ENCODE results near the gene BEND6. TPM values are rescaled to one million over a fixed set of nuclear protein-coding genes. Genes with fewer than 3 reads are reported as not detected.

The BEND6 gene
- total RNA-seq, 1 experiment from 2014 or later: 8.0 TPM

DNA sequence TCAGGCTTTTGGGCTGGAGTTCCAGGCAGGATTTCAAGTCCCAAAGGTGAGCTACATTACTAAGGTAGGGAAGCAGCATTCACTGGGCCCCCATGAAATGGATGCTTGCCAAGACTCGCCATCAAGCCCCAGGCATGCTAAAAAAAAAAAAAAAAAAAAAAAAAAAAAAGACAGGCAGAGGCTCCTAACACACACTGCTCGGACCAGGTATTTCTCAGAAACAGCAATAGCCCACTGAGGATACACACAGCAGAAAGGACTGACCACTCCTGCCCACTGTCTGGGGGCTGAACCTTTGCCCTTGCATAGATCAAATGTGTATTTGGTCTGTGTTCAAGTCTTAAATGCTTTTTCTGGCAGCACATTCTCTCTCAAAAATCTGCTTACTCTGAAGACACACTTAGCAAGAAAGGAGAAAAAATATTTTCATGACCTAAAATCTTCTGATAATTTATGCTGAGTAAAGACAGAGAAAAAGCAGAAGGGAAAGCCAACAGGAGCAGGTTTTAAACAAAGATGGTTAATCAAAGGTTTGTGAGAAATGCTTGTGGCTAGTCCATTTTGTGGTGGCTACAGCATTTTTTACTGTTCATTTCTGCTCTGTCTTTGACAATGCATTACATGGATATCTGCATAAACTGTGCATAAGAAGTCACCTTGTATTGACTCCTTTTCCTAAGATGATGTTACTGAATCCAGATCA, 37.9 kb upstream of the BEND6 start:
- intact Hi-C loops (cut with micrococcal nuclease; ENCODE audit: unreplicated experiment): no loop called here
- no TSS peak for BruUV-seq (replicated peaks)
- peaks cover 18% of the 10 kb centered on the region for H3K4me1 ChIP-seq (ENCODE audit: control insufficient read depth, insufficient read depth, low read length)
- TF ChIP-seq TCF7L2 (IDR thresholded peaks at IDR 0.05; ENCODE audit: low read depth, low read length) (no peak), POLR2AphosphoS5 (IDR thresholded peaks at IDR 0.05; ENCODE audit: low read depth, low read length) (no peak), SIN3A (IDR thresholded peaks at IDR 0.05; ENCODE audit: borderline replicate concordance, insufficient read depth, low read depth, low read length) (no peak)
- TF ChIP-seq, protein P1, sequence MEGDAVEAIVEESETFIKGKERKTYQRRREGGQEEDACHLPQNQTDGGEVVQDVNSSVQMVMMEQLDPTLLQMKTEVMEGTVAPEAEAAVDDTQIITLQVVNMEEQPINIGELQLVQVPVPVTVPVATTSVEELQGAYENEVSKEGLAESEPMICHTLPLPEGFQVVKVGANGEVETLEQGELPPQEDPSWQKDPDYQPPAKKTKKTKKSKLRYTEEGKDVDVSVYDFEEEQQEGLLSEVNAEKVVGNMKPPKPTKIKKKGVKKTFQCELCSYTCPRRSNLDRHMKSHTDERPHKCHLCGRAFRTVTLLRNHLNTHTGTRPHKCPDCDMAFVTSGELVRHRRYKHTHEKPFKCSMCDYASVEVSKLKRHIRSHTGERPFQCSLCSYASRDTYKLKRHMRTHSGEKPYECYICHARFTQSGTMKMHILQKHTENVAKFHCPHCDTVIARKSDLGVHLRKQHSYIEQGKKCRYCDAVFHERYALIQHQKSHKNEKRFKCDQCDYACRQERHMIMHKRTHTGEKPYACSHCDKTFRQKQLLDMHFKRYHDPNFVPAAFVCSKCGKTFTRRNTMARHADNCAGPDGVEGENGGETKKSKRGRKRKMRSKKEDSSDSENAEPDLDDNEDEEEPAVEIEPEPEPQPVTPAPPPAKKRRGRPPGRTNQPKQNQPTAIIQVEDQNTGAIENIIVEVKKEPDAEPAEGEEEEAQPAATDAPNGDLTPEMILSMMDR (IDR thresholded peaks at IDR 0.05): no peak
- TF ChIP-seq, protein P2, sequence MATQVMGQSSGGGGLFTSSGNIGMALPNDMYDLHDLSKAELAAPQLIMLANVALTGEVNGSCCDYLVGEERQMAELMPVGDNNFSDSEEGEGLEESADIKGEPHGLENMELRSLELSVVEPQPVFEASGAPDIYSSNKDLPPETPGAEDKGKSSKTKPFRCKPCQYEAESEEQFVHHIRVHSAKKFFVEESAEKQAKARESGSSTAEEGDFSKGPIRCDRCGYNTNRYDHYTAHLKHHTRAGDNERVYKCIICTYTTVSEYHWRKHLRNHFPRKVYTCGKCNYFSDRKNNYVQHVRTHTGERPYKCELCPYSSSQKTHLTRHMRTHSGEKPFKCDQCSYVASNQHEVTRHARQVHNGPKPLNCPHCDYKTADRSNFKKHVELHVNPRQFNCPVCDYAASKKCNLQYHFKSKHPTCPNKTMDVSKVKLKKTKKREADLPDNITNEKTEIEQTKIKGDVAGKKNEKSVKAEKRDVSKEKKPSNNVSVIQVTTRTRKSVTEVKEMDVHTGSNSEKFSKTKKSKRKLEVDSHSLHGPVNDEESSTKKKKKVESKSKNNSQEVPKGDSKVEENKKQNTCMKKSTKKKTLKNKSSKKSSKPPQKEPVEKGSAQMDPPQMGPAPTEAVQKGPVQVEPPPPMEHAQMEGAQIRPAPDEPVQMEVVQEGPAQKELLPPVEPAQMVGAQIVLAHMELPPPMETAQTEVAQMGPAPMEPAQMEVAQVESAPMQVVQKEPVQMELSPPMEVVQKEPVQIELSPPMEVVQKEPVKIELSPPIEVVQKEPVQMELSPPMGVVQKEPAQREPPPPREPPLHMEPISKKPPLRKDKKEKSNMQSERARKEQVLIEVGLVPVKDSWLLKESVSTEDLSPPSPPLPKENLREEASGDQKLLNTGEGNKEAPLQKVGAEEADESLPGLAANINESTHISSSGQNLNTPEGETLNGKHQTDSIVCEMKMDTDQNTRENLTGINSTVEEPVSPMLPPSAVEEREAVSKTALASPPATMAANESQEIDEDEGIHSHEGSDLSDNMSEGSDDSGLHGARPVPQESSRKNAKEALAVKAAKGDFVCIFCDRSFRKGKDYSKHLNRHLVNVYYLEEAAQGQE (IDR thresholded peaks at IDR 0.05; ENCODE audit: insufficient read depth in 1 of 2, low read depth in 2 of 2, low read length in 1 of 2): no peak
- CTCF ChIA-PET: no interaction called here
- no peaks in the 10 kb centered on the region for H3K9me3 ChIP-seq (ENCODE audit: control insufficient read depth, insufficient read depth, low read depth, low read length)
- in situ Hi-C loops (cut with HindIII; ENCODE audit: low pct_unique_long_range_greater_than_20kb, low sequenced_read_pairs): no loop called here
- H3K4me3 ChIP-seq (ENCODE audit: low read depth in 2 of 2, low read length in 2 of 2): no peak overlapping the region
- no peaks in the 10 kb centered on the region for H3K36me3 ChIP-seq (ENCODE audit: control insufficient read depth, insufficient read depth, low read length)
- DNase-seq (ENCODE audit: low read depth, low spot score): no peak
- no peaks in the 10 kb centered on the region for H3K27me3 ChIP-seq (ENCODE audit: control insufficient read depth, insufficient read depth, low read length)
- POLR2A ChIA-PET: interaction anchor here (0.6 kb wide), 1 partner anchor 361 kb away, joined by 15 read pairs; no protein-coding TSS in a partner anchor
- H3K27ac ChIP-seq (ENCODE audit: low read length): no peak overlapping the region
- no peak for ATAC-seq

DNA sequence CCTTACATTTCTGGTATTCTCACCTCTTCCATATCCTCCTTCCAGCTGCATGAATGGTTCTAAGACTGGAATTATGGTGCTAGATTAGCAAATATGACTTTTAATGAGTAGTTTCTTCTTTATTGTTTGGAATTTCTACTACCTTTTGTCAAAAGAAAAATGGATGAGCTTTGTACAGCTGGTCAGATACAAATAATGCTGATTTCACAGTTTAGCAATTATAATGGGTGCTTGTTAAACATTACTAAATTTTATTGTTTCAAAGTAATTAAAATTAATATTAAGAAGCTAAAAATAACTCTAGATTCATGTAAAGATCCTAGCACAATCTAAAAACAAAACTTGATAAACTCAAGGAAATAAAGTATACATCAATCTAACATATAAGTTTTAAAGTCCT, 32.3 kb upstream of the BEND6 start:
- ATAC-seq (no peak), DNase-seq (ENCODE audit: low read depth, low spot score) (no peak)
- Histone ChIP-seq H3K27ac (ENCODE audit: low read length) (no peak overlapping the region), H3K4me1 (ENCODE audit: control insufficient read depth, insufficient read depth, low read length) (no peaks in the 10 kb centered on the region; the same call in 1 of the 2 replicates), H3K27me3 (ENCODE audit: control insufficient read depth, insufficient read depth, low read length) (no peaks in the 10 kb centered on the region), H3K4me3 (ENCODE audit: low read depth in 2 of 2, low read length in 2 of 2) (no peak overlapping the region), H3K36me3 (ENCODE audit: control insufficient read depth, insufficient read depth, low read length) (no peaks in the 10 kb centered on the region), H3K9me3 (ENCODE audit: control insufficient read depth, insufficient read depth, low read depth, low read length) (no peaks in the 10 kb centered on the region)
- no peak for TF ChIP-seq SIN3A (IDR thresholded peaks at IDR 0.05; ENCODE audit: borderline replicate concordance, insufficient read depth, low read depth, low read length)
- no peak for TF ChIP-seq TCF7L2 (IDR thresholded peaks at IDR 0.05; ENCODE audit: low read depth, low read length)
- TF ChIP-seq, protein P1 (IDR thresholded peaks at IDR 0.05): no peak
- TF ChIP-seq POLR2AphosphoS5 (IDR thresholded peaks at IDR 0.05; ENCODE audit: low read depth, low read length): no peak
- TF ChIP-seq, protein P2 (IDR thresholded peaks at IDR 0.05; ENCODE audit: insufficient read depth in 1 of 2, low read depth in 2 of 2, low read length in 1 of 2): no peak
- ChIA-PET POLR2A (no interaction called here), CTCF (no interaction called here)
- in situ Hi-C loops (cut with HindIII; ENCODE audit: low pct_unique_long_range_greater_than_20kb, low sequenced_read_pairs): no loop called here
- intact Hi-C loops (cut with micrococcal nuclease; ENCODE audit: unreplicated experiment): no loop called here
- BruUV-seq (replicated peaks): no TSS peak
